Type B pancreatic cell (in vitro differentiated cells): ENCODE results near the gene CNIH3. TPM values are rescaled to one million over a fixed set of nuclear protein-coding genes. Genes with fewer than 3 reads are reported as not detected.
"Not testable (repeated sequence)": the region's sequence is repeated elsewhere in the genome, so short reads cannot be mapped to it uniquely, and the experiment has no call there.

Source experiments
- DNase-seq: peaks from one replicate; pipeline ENCODE4 v3.0.0; 2021; ENCODE audit warnings: mixed read lengths; ENCODE audit not compliant: unreplicated experiment; ENCODE audit errors: extremely low spot score
- H3K27ac Mint-ChIP-seq: 2 replicates; pipeline ENCODE4 v1.8.0; 2021; ENCODE audit warnings: mild to moderate bottlenecking, mixed read lengths
- H3K27me3 Mint-ChIP-seq: 2 replicates; pipeline ENCODE4 v1.8.0; 2021; ENCODE audit warnings: mixed read lengths
- H3K36me3 Mint-ChIP-seq: 2 replicates; pipeline ENCODE4 v1.8.0; 2021; ENCODE audit warnings: mixed read lengths
- H3K4me1 Mint-ChIP-seq: one replicate; pipeline ENCODE4 v1.8.0; 2021; ENCODE audit warnings: mixed read lengths; ENCODE audit not compliant: unreplicated experiment
- H3K4me3 Mint-ChIP-seq: 2 replicates; pipeline ENCODE4 v1.8.0; 2021; ENCODE audit warnings: mild to moderate bottlenecking, mixed read lengths
- H3K9me3 Mint-ChIP-seq: 2 replicates; pipeline ENCODE4 v1.8.0; 2021; ENCODE audit warnings: mixed read lengths
- CTCF ChIP-seq: fragments of 200-600 bp; sonication (generic); conservative IDR thresholded peaks from 2 replicates; pipeline ENCODE4 v1.5.0; 2021; ENCODE audit warnings: antibody characterized with exemption, mild to moderate bottlenecking
- total RNA-seq: library from RNA; stranded (reverse); gene quantifications from 2 replicates; pipeline ENCODE4 v1.2.1, GENCODE V29; 2021; ENCODE audit warnings: low replicate concordance

CNIH3 gene
- total RNA-seq, 1 donor from 2014 or later = 4.5 TPM

GRCh38 chr1:224705578-224705977 lies 89.5 kb downstream of the CNIH3 start:
- Mint-ChIP-seq H3K4me3 (no peak overlapping the region), H3K27me3 (peaks cover 3% of the 10 kb centered on the region), H3K36me3 (no peaks in the 10 kb centered on the region), H3K27ac (no peak overlapping the region), H3K9me3 (no peaks in the 10 kb centered on the region), H3K4me1 (no peaks in the 10 kb centered on the region)
- TF ChIP-seq CTCF = no peak
- no peak for DNase-seq

- TF ChIP-seq CTCF = no peak
- Mint-ChIP-seq H3K36me3 (no peaks in the 10 kb centered on the region), H3K9me3 (no peaks in the 10 kb centered on the region), H3K4me3 (no peak overlapping the region), H3K27ac (no peak overlapping the region), H3K27me3 (peaks cover 3% of the 10 kb centered on the region), H3K4me1 (no peaks in the 10 kb centered on the region)
- DNase-seq = no peak
Observed at GRCh38 chr1:224707843-224708725, 92.0 kb downstream of the CNIH3 start.

- TF ChIP-seq CTCF = no peak
- Mint-ChIP-seq H3K27ac (no peak overlapping the region), H3K27me3 (no peaks in the 10 kb centered on the region), H3K9me3 (no peaks in the 10 kb centered on the region), H3K4me3 (no peak overlapping the region), H3K4me1 (no peaks in the 10 kb centered on the region), H3K36me3 (no peaks in the 10 kb centered on the region)
- no peak for DNase-seq
Observed at GRCh38 chr1:224710196-224710595, 94.1 kb downstream of the CNIH3 start.

- not testable (repeated sequence) for H3K27me3 Mint-ChIP-seq, H3K4me1 Mint-ChIP-seq, H3K27ac Mint-ChIP-seq, H3K36me3 Mint-ChIP-seq, H3K4me3 Mint-ChIP-seq, DNase-seq, H3K9me3 Mint-ChIP-seq
Observed at GRCh38 chr1:224711231-224711756, 95.2 kb downstream of the CNIH3 start.

- DNase-seq = no peak
- Mint-ChIP-seq H3K4me1 (peaks cover 5% of the 10 kb centered on the region), H3K4me3 (no peak overlapping the region), H3K9me3 (peaks cover 5% of the 10 kb centered on the region), H3K36me3 (no peaks in the 10 kb centered on the region), H3K27ac (no peak overlapping the region), H3K27me3 (peaks cover 2% of the 10 kb centered on the region)
- no peak for TF ChIP-seq CTCF
Observed at GRCh38 chr1:224711876-224712275, 95.8 kb downstream of the CNIH3 start.

- DNase-seq = no peak
- peaks cover 3% of the 10 kb centered on the region for H3K27me3 Mint-ChIP-seq
- no peak overlapping the region for H3K4me3 Mint-ChIP-seq
- no peaks in the 10 kb centered on the region for H3K36me3 Mint-ChIP-seq
- H3K27ac Mint-ChIP-seq = no peak overlapping the region
- peaks cover 5% of the 10 kb centered on the region for H3K9me3 Mint-ChIP-seq
- H3K4me1 Mint-ChIP-seq = peaks cover 5% of the 10 kb centered on the region
- no peak for TF ChIP-seq CTCF
Observed at GRCh38 chr1:224713228-224713627, 97.1 kb downstream of the CNIH3 start.
